SK-N-SH (cell line): ENCODE measurements around the gene STMN1. TPM values are rescaled to one million over a fixed set of nuclear protein-coding genes. Genes with fewer than 3 reads are reported as not detected.

ENCODE experiments used
- CTCF ChIA-PET: fragments of 300-600, 350-600 bp; formaldehyde crosslinking; extraction: SDS; loops from one replicate; lab custom pipeline; 2021; lab: Yijun Ruan, JAX
- POLR2A ChIA-PET: fragments of 350-600 bp; sonication (Branson Sonifier 250); formaldehyde crosslinking; extraction: SDS; loops from one replicate; lab custom pipeline; 2020; ENCODE audit warnings: antibody characterized with exemption, inconsistent platforms; lab: Yijun Ruan, JAX
- DNase-seq: peaks from one replicate; pipeline ENCODE4 v3.0.0; 2012
- H2AFZ ChIP-seq: fragments of 200-600 bp; sonication (generic); 2 replicates; pipeline ENCODE4 v1.8.1; 2016; ENCODE audit warnings: antibody characterized with exemption, mild to moderate bottlenecking, low read depth
- H3F3A ChIP-seq: fragments of 200-600 bp; sonication (generic); replicated peaks from 2 replicates; pipeline ENCODE3; 2016; ENCODE audit warnings: antibody characterized with exemption, mild to moderate bottlenecking; ENCODE audit not compliant: insufficient read depth
- H3K27ac ChIP-seq, 2 experiments: fragments of 200-500 bp in 1 of 2; fragments of 200-600 bp in 1 of 2; sonication (Bioruptor generic) in 1 of 2; sonication (generic), shearing (Covaris generic) in 1 of 2; 2 replicates each; pipeline versions ENCODE4 v1.5.1 to v1.6.1; 2014 to 2016; ENCODE audit warnings: low read depth in 2 of 2, inconsistent platforms in 1 of 2, low read length in 1 of 2, mild to moderate bottlenecking in 1 of 2, mixed read lengths in 1 of 2
- H3K27me3 ChIP-seq: fragments of 200-600 bp; sonication (generic), shearing (Covaris generic); 2 replicates; pipeline ENCODE4 v1.6.1; 2016; ENCODE audit warnings: mixed run types; ENCODE audit not compliant: insufficient read depth
- H3K36me3 ChIP-seq, 2 experiments: fragments of 200-500 bp in 1 of 2; fragments of 200-600 bp in 1 of 2; sonication (Bioruptor generic) in 1 of 2; sonication (generic) in 1 of 2; replicated peaks in 1 of 2; 2 replicates each; pipeline versions ENCODE3 to v1.5.1; 2014 to 2016; ENCODE audit warnings: low read length in 1 of 2, mild to moderate bottlenecking in 1 of 2; ENCODE audit not compliant: insufficient read depth in 2 of 2, control insufficient read depth in 1 of 2
- H3K4me1 ChIP-seq, 2 experiments: fragments of 200-500 bp in 1 of 2; fragments of 200-600 bp in 1 of 2; sonication (Bioruptor generic) in 1 of 2; sonication (generic), shearing (Covaris generic) in 1 of 2; 2 replicates each; pipeline versions ENCODE4 v1.5.1 to v1.6.1; 2014 to 2016; ENCODE audit warnings: low read depth in 1 of 2, low read length in 1 of 2, mixed run types in 1 of 2; ENCODE audit not compliant: insufficient read depth in 2 of 2, control insufficient read depth in 1 of 2
- H3K4me2 ChIP-seq: fragments of 200-600 bp; sonication (generic), shearing (Covaris generic); 2 replicates; pipeline ENCODE4 v1.6.1; 2017; ENCODE audit warnings: mixed run types
- H3K4me3 ChIP-seq, 2 experiments: fragments of 200-500 bp in 1 of 2; fragments of 200-600 bp in 1 of 2; sonication (Bioruptor generic) in 1 of 2; sonication (generic), shearing (Covaris generic) in 1 of 2; 2 replicates each; pipeline versions ENCODE4 v1.5.1 to v1.8.1; 2014 to 2016; ENCODE audit warnings: low read depth in 2 of 2, inconsistent platforms in 1 of 2, low read length in 1 of 2, mild to moderate bottlenecking in 1 of 2, mixed read lengths in 1 of 2, moderate library complexity in 1 of 2
- H3K79me2 ChIP-seq: fragments of 200-600 bp; sonication (generic); 2 replicates; pipeline ENCODE4 v1.8.1; 2017; ENCODE audit warnings: mild to moderate bottlenecking; ENCODE audit not compliant: insufficient read depth
- H3K9ac ChIP-seq: fragments of 200-600 bp; sonication (generic); 2 replicates; pipeline ENCODE4 v1.6.1; 2017; ENCODE audit warnings: mixed run types
- H3K9me2 ChIP-seq: fragments of 200-600 bp; sonication (generic); 2 replicates; pipeline ENCODE4 v1.6.1; 2017; ENCODE audit warnings: mixed run types
- H3K9me3 ChIP-seq: fragments of 200-600 bp; sonication (generic); 2 replicates; pipeline ENCODE4 v1.6.1; 2017; ENCODE audit warnings: mixed run types, mild to moderate bottlenecking, moderate library complexity
- H4K20me1 ChIP-seq: fragments of 200-600 bp; sonication (generic); 2 replicates; pipeline ENCODE4 v1.6.1; 2017; ENCODE audit warnings: mild to moderate bottlenecking, mixed run types; ENCODE audit not compliant: insufficient read depth
- EP300 ChIP-seq, 2 experiments: IDR thresholded peaks; 2 replicates each; pipeline versions ENCODE4 v1.4.0 to v1.6.1; 2012; ENCODE audit warnings: borderline replicate concordance in 1 of 2, low read depth in 1 of 2, low read length in 1 of 2
- FOSL2 ChIP-seq: IDR thresholded peaks from 2 replicates; pipeline ENCODE4 v1.4.0; 2012; ENCODE audit warnings: low read depth, mild to moderate bottlenecking, moderate library complexity, borderline replicate concordance
- IRF3 ChIP-seq: fragments of 150-350 bp; IDR thresholded peaks from 2 replicates; pipeline ENCODE4 v1.6.1; 2016; ENCODE audit warnings: mild to moderate bottlenecking, low read depth, low read length
- JUND ChIP-seq: IDR thresholded peaks from 2 replicates; pipeline ENCODE4 v1.4.0; 2012
- MAX ChIP-seq: IDR thresholded peaks from 2 replicates; pipeline ENCODE4 v1.4.0; 2012; ENCODE audit warnings: low read depth
- POLR2AphosphoS5 ChIP-seq: IDR thresholded peaks from 2 replicates; pipeline ENCODE4 v1.6.1; 2012; ENCODE audit warnings: low read depth, low read length
- RAD21 ChIP-seq: IDR thresholded peaks from 2 replicates; pipeline ENCODE4 v1.6.1; 2012; ENCODE audit warnings: mild to moderate bottlenecking, low read length
- RFX5 ChIP-seq: IDR thresholded peaks from 2 replicates; pipeline ENCODE4 v1.6.1; 2012; ENCODE audit warnings: mild to moderate bottlenecking, improper control_type of control experiment, low read length
- RXRA ChIP-seq: IDR thresholded peaks from 2 replicates; pipeline ENCODE4 v1.4.0; 2012; ENCODE audit warnings: low read depth, mild to moderate bottlenecking, borderline replicate concordance
- SMC3 ChIP-seq: IDR thresholded peaks from 2 replicates; pipeline ENCODE4 v1.6.1; 2012; ENCODE audit warnings: low read depth, low read length, improper control_type of control experiment
- TAF1 ChIP-seq: IDR thresholded peaks from 2 replicates; pipeline ENCODE4 v1.6.1; 2012; ENCODE audit warnings: low read depth, mild to moderate bottlenecking, low read length, moderate library complexity, borderline replicate concordance
- WGBS: methylation state at CpG from one replicate; pipeline ENCODE4 v1.1.6; 2017; ENCODE audit warnings: low lambda C conversion rate; 5-methylcytosine and 5-hydroxymethylcytosine counted together
- polyA plus RNA-seq, 3 experiments: library from polyadenylated mRNA; depleted of rRNA; stranded (reverse); fragments of >200 nt; gene quantifications; 2 replicates each; pipeline ENCODE4 v1.2.3, GENCODE V29; 2012
- TF ChIP-seq, protein P1 (sequence below): IDR thresholded peaks from 2 replicates; pipeline ENCODE4 v1.4.0; 2012; ENCODE audit warnings: low read depth, borderline replicate concordance

Gene STMN1
- polyA plus RNA-seq, 1 of the 3 experiments (the other 2 are of a cell fraction) = 143 TPM

GRCh38 chr1:25863486-25864262, 42.5 kb downstream of the STMN1 start:
- H3F3A ChIP-seq = no peaks in the 10 kb centered on the region
- 96% methylated on average over 19 of the region's 25 CpGs for WGBS
- H3K79me2 ChIP-seq = peaks cover 4% of the 10 kb centered on the region; the same call in 1 of the 2 replicates
- H2AFZ ChIP-seq = no peak overlapping the region
- POLR2A ChIA-PET = no interaction called here
- H3K4me3 ChIP-seq = no peak overlapping the region
- no peak overlapping the region for H3K9ac ChIP-seq
- H3K9me2 ChIP-seq = no peaks in the 10 kb centered on the region
- H3K9me3 ChIP-seq = no peaks in the 10 kb centered on the region
- no peak overlapping the region for H3K27ac ChIP-seq
- no peak overlapping the region for H3K4me2 ChIP-seq
- no peak for DNase-seq
- CTCF ChIA-PET = interaction anchor here (1.6 kb wide), 1 partner anchor 134 kb away, joined by 5 read pairs; the partner anchor contains the start of gene PAFAH2
- no peaks in the 10 kb centered on the region for H4K20me1 ChIP-seq
- H3K4me1 ChIP-seq = peaks cover 0 to 4% of the 10 kb centered on the region in 2 experiments; a peak in 1 of 4 replicates
- peaks cover 0 to 4% of the 10 kb centered on the region in 2 experiments for H3K36me3 ChIP-seq
- no peaks in the 10 kb centered on the region for H3K27me3 ChIP-seq
- TF ChIP-seq RFX5 (no peak), MAX (no peak), TAF1 (no peak), SMC3 (no peak), JUND (no peak), POLR2AphosphoS5 (no peak), RXRA (no peak), FOSL2 (no peak)
- TF ChIP-seq, protein P1, sequence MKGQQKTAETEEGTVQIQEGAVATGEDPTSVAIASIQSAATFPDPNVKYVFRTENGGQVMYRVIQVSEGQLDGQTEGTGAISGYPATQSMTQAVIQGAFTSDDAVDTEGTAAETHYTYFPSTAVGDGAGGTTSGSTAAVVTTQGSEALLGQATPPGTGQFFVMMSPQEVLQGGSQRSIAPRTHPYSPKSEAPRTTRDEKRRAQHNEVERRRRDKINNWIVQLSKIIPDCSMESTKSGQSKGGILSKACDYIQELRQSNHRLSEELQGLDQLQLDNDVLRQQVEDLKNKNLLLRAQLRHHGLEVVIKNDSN = no peak
- TF ChIP-seq, all 33 proteins: peak for 0

DNA sequence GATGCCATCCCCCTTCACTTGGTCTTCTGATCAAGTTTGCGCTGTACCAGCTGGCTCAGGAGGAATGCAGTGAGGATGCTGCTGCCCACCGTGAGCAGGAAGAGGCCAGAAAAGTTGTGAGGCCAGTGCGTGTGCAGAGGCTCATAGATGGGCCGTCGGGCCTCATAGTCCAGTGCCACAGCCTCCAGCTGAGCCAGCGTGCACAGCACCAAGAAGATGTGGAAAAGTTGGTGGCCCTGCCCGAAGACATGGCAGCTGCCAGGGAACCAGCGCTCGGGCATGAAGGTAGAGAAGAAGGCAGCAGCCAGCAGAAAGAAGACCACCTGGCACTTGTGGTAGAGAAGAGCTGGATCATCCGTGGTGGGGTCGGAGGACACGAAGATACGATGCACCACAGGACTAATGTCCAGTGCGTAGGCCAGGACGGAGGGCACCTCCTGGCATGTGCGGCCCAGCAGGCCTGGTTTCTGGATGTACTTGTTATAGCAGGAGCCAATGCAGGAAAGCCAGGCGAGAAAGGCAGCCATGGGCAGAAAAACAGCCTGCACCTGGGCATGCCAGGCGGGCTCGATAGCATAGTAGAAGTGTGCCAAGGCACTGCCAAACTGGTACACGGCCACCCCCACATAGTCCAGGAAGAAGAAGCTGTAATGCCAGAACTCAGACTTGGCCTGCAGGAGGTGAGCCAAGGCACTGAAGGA, 43.3 kb downstream of the STMN1 start:
- ChIA-PET POLR2A (no interaction called here), CTCF (interaction anchor here (1.6 kb wide), 1 partner anchor 135 kb away, joined by 5 read pairs; the partner anchor contains the start of gene PAFAH2)
- TF ChIP-seq IRF3 (no peak), RAD21 (no peak), EP300 (IDR thresholded peaks at IDR 0.05; ENCODE audit: borderline replicate concordance in 1 of 2, low read depth in 1 of 2, low read length in 1 of 2) (no peak), TAF1 (no peak)
- H3K27me3 ChIP-seq = no peaks in the 10 kb centered on the region
- no peak for DNase-seq
- WGBS = over 99% methylated on average over 20 of the region's 20 CpGs
- H3K9me2 ChIP-seq = no peaks in the 10 kb centered on the region
- peaks cover 0 to 4% of the 10 kb centered on the region in 2 experiments for H3K36me3 ChIP-seq
- H3K9me3 ChIP-seq = no peaks in the 10 kb centered on the region
- H3K4me3 ChIP-seq = no peak overlapping the region
- H3K4me2 ChIP-seq = no peak overlapping the region
- H3F3A ChIP-seq = no peaks in the 10 kb centered on the region
- peaks cover 0 to 6% of the 10 kb centered on the region in 2 experiments; a peak in 1 of 4 replicates for H3K4me1 ChIP-seq
- H2AFZ ChIP-seq = no peak overlapping the region
- H4K20me1 ChIP-seq = no peaks in the 10 kb centered on the region
- no peak overlapping the region for H3K9ac ChIP-seq
- no peak overlapping the region for H3K27ac ChIP-seq
- H3K79me2 ChIP-seq = peaks cover 10% of the 10 kb centered on the region
